K562 (cell line): Measurements from ENCODE around the gene ARHGAP22. TPM values are rescaled to one million over a fixed set of nuclear protein-coding genes. Genes with fewer than 3 reads are reported as not detected.

Experiments used
- ATAC-seq: fragments of 200-7000 bp; cut with Tn5 transposase; 3 replicates; pipeline ENCODE4 v1.9.1; 2020; ENCODE audit warnings: moderate library complexity
- BruUV-seq: library from RNA; stranded (reverse); fragments of 400-500 nt; replicated peaks from 2 replicates; lab custom pipeline; 2021; lab: Mats Ljungman, UMichigan
- CTCF ChIA-PET: fragments of 300-600 bp; formaldehyde crosslinking; extraction: SDS; loops from one replicate; lab custom pipeline; 2021; ENCODE audit warnings: low intra/inter-chr PET ratio; lab: Yijun Ruan, JAX
- POLR2A ChIA-PET: fragments of 300-600, 350-650 bp; sonication (Branson Sonifier 250); formaldehyde crosslinking; extraction: SDS; loops from one replicate; lab custom pipeline; 2021; ENCODE audit warnings: antibody characterized with exemption, inconsistent platforms; lab: Yijun Ruan, JAX
- DNase-seq, 4 experiments: peaks; one replicate each; pipeline versions ENCODE4 v3.0.0 to v3.0.0-alpha.2; 2011 to 2018; ENCODE audit warnings: low spot score in 3 of 4, mixed read lengths in 3 of 4; ENCODE audit errors: extremely low read depth in 1 of 4
- FAIRE-seq: peaks from 2 replicates; lab custom pipeline; 2011; peaks lifted over from hg19 to GRCh38; lab: Jason Lieb, UNC
- H2AFZ ChIP-seq: 2 replicates; pipeline ENCODE4 v1.6.0; 2011; ENCODE audit warnings: low read depth, low read length, control low read depth, inconsistent platforms
- H3K27ac ChIP-seq: fragments of 200-600 bp; 3 replicates; pipeline ENCODE4 v1.8.0; 2011; ENCODE audit warnings: low read depth, mild to moderate bottlenecking, control low read depth, inconsistent platforms, low read length, moderate library complexity, mixed read lengths; ENCODE audit errors: extremely low read depth
- H3K27me3 ChIP-seq, 2 experiments: fragments of 300-600 bp in 1 of 2; 2 replicates in 1 of 2; 3 replicates in 1 of 2; pipeline versions ENCODE4 v1.6.0 to v1.8.0; 2011; ENCODE audit warnings: inconsistent platforms in 2 of 2, low read length in 2 of 2, mild to moderate bottlenecking in 1 of 2, mixed read lengths in 1 of 2, moderate library complexity in 1 of 2; ENCODE audit not compliant: control insufficient read depth in 2 of 2, insufficient read depth in 2 of 2
- H3K36me3 ChIP-seq: fragments of 300-600 bp; 3 replicates; pipeline ENCODE4 v1.8.0; 2011; ENCODE audit warnings: mild to moderate bottlenecking, low read length, inconsistent platforms; ENCODE audit not compliant: control insufficient read depth, insufficient read depth
- H3K4me1 ChIP-seq, 2 experiments: fragments of 200-600 bp in 1 of 2; replicated peaks in 1 of 2; 2 replicates in 1 of 2; 3 replicates in 1 of 2; pipeline versions ENCODE4 v1.5.1 to v1.8.0; 2011; ENCODE audit warnings: inconsistent platforms in 2 of 2, low read length in 2 of 2, mild to moderate bottlenecking in 1 of 2, mixed read lengths in 1 of 2, moderate library complexity in 1 of 2; ENCODE audit not compliant: control insufficient read depth in 2 of 2, insufficient read depth in 2 of 2
- H3K4me2 ChIP-seq: 2 replicates; pipeline ENCODE4 v1.6.1; 2011; ENCODE audit warnings: low read length, control low read depth, inconsistent platforms, mixed read lengths; ENCODE audit not compliant: insufficient read depth
- H3K4me3 ChIP-seq: fragments of 200-600 bp; sonication (generic), shearing (Covaris generic); 2 replicates; pipeline ENCODE4 v1.5.1; 2016; ENCODE audit warnings: control low read depth, inconsistent platforms
- H3K79me2 ChIP-seq: fragments of 200-600 bp; 3 replicates; pipeline ENCODE4 v1.8.0; 2011; ENCODE audit warnings: low read length, inconsistent platforms; ENCODE audit not compliant: control insufficient read depth, insufficient read depth
- H3K9ac ChIP-seq, 2 experiments: 2 replicates each; pipeline versions ENCODE4 v1.6.0 to v1.6.1; 2011; ENCODE audit warnings: low read depth in 2 of 2, low read length in 2 of 2, control low read depth in 1 of 2, inconsistent platforms in 1 of 2, mild to moderate bottlenecking in 1 of 2, mixed read lengths in 1 of 2; ENCODE audit not compliant: insufficient read depth in 1 of 2
- H3K9me1 ChIP-seq: one replicate; pipeline ENCODE4 v1.6.0; 2011; ENCODE audit warnings: inconsistent platforms, mild to moderate bottlenecking, low read length, moderate library complexity; ENCODE audit not compliant: control insufficient read depth, insufficient read depth
- H3K9me3 ChIP-seq: replicated peaks from 2 replicates; pipeline ENCODE4 v1.5.1; 2011; ENCODE audit warnings: low read depth, low read length, inconsistent platforms; ENCODE audit not compliant: control insufficient read depth, insufficient read depth
- H4K20me1 ChIP-seq: replicated peaks from 2 replicates; pipeline ENCODE4 v1.6.1; 2011; ENCODE audit warnings: low read length, inconsistent platforms, mixed read lengths; ENCODE audit not compliant: control insufficient read depth, insufficient read depth
- CBX1 ChIP-seq: sonication (generic); IDR thresholded peaks from 2 replicates; pipeline ENCODE4 v1.6.1; 2016; ENCODE audit warnings: antibody characterized with exemption, low read depth, mild to moderate bottlenecking
- FOSL1 ChIP-seq: fragments of 200-800 bp; sonication (Bioruptor generic); conservative IDR thresholded peaks from 2 replicates; pipeline ENCODE4 v1.6.1; 2016; ENCODE audit warnings: missing genetic modification characterization, missing compliant biosample characterization
- HMGN3 ChIP-seq: IDR thresholded peaks from 2 replicates; pipeline ENCODE4 v1.6.1; 2011; ENCODE audit warnings: borderline replicate concordance, low read depth, mild to moderate bottlenecking, mixed read lengths, low read length; ENCODE audit not compliant: insufficient read length; ENCODE audit errors: extremely low read depth
- MED1 ChIP-seq: sonication (generic); formaldehyde crosslinking; IDR thresholded peaks from 2 replicates; pipeline ENCODE4 v1.8.1; 2023; ENCODE audit warnings: missing genetic modification reagents, borderline replicate concordance
- ZNF311 ChIP-seq: fragments of 250-450 bp; sonication (Bioruptor Pico); IDR thresholded peaks from 2 replicates; pipeline ENCODE4 v1.4.0; 2020; ENCODE audit warnings: mild to moderate bottlenecking, moderate library complexity
- ZNF589 ChIP-seq: fragments of 200-800 bp; sonication (Bioruptor generic); IDR thresholded peaks from 2 replicates; pipeline ENCODE4 v1.6.1; 2016; ENCODE audit warnings: low read depth, missing genetic modification characterization, missing compliant biosample characterization
- WGBS: fragments of 100-300 bp; shearing (Covaris generic); methylation state at CpG from one replicate; pipeline ENCODE4 v1.1.6; 2016; ENCODE audit warnings: low coverage, mixed read lengths; ENCODE audit not compliant: insufficient coverage; ENCODE audit errors: missing lambda C conversion rate; 5-methylcytosine and 5-hydroxymethylcytosine counted together
- in situ Hi-C: fragments of 300-500 bp; cut with MboI; formaldehyde crosslinking; loops from 4 replicates; pipeline ENCODE4 v1.15.0; 2018; ENCODE audit warnings: inconsistent platforms, mixed read lengths
- intact Hi-C: fragments of 100-400 bp; cut with micrococcal nuclease; formaldehyde crosslinking; loops from 2 replicates; pipeline ENCODE4 v1.14.2; 2022
- polyA plus RNA-seq, 8 experiments: library from polyadenylated mRNA; depleted of rRNA in 4 of 8; stranded (reverse) in 5 of 8; unstranded in 3 of 8; fragments of >200 nt; fragmentation: Nextera tagmentation in 2 of 8; fragmentation: Illumina TruSeq in 1 of 8; extraction: Ambion mirVana in 2 of 8; extraction: Trizol in 1 of 8; gene quantifications; 2 replicates each; pipeline versions ENCODE4 v1.2.1 to v1.2.3, GENCODE V29; 2011 to 2014; ENCODE audit warnings: inconsistent platforms in 1 of 8, missing spikeins in 1 of 8
- total RNA-seq, 7 experiments: library from RNA; depleted of rRNA in 6 of 7; stranded (reverse); fragments of >200 nt in 6 of 7; fragmentation: Illumina TruSeq in 2 of 7; extraction: Trizol in 2 of 7; gene quantifications; 2 replicates each; pipeline versions ENCODE4 v1.2.1 to v1.2.3, GENCODE V29; 2011 to 2021; ENCODE audit warnings: low replicate concordance in 1 of 7
- TF ChIP-seq, protein P1 (sequence below): sonication (generic); formaldehyde crosslinking; IDR thresholded peaks from 2 replicates; pipeline ENCODE4 v1.8.1; 2023; ENCODE audit warnings: mild to moderate bottlenecking, missing genetic modification reagents
- TF ChIP-seq, protein P2 (sequence below): fragments of 250-450 bp; sonication (Bioruptor Pico); IDR thresholded peaks from 2 replicates; pipeline ENCODE4 v1.9.0; 2021; ENCODE audit warnings: mild to moderate bottlenecking, inconsistent platforms
- TF ChIP-seq, protein P3 (sequence below), 3 experiments: IDR thresholded peaks in 2 of 3; conservative IDR thresholded peaks in 1 of 3; 2 replicates each; pipeline ENCODE4 v1.5.1; 2011 to 2012; ENCODE audit warnings: low read length in 3 of 3, mild to moderate bottlenecking in 3 of 3, control low read depth in 2 of 3, improper control_type of control experiment in 1 of 3, inconsistent platforms in 1 of 3, low read depth in 1 of 3, mixed read lengths in 1 of 3, moderate library complexity in 1 of 3; ENCODE audit not compliant: insufficient read depth in 2 of 3

The ARHGAP22 gene
- total and polyA plus RNA-seq, 9 of the 15 experiments (the other 6 are each of a cell fraction or from before 2014, with no cell fraction given), result 1.3 to 28.1 (median 12.7) TPM

DNA sequence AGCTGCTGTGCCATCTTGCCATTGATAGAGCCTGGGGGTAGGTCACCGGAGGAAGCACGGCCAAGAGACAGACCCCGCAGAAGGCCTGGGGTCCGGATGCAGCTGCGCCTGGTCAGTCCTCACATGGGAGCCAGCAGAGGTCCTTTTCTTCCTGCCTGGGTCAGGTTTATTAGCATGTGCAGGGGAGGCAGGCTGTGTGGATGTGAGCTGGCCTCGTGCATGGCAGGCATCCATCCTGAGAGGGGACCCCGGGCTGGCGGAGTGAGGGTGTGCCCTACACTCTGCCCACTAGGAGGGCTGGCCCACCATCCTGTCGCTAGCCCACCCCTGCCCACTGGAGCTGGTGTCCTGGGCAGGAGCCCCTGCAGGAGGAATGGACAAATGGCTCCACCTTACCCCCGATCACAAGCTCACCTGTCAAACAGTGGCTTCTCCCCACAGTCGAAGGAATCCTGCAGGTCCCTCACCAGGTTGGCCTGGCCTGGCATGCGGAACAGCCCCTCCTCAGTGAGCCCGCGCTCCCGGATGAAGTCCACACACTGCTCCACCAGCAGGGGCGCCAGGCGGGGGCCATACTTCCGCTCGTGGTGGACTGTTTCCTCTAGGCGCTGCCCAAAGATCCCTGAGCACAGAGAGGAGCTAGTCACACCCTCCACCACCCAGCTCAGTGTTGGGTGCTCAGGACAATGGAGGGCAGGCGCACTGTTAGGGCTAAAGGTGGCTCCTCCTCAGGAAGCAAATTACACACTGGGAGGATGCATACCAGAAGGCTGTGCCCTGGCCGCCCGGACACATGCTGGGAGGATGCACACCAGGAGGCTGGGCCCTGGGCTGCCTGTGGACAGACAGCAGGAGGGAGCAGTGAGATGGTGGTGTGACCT lies 145.4 kb downstream of the ARHGAP22 start:
- H3K27me3 ChIP-seq, result no peaks in the 10 kb centered on the region
- H4K20me1 ChIP-seq, result no peaks in the 10 kb centered on the region
- ATAC-seq (no peak; the same call in 2 of the 3 replicates), DNase-seq (peak in 1 of 4 experiments; percentile 44), FAIRE-seq (no peak)
- TF ChIP-seq CBX1 (peak; percentile 53; the same call in 1 of the 2 replicates), FOSL1 (no peak), ZNF311 (CRISPR knock-in tag) (peak; percentile 48; the same call in 1 of the 2 replicates), ZNF589 (CRISPR knock-in tag) (no peak), MED1 (CRISPR knock-in tag) (peak; percentile 17; the same call in 1 of the 2 replicates), HMGN3 (peak; percentile 33)
- TF ChIP-seq, protein P1, sequence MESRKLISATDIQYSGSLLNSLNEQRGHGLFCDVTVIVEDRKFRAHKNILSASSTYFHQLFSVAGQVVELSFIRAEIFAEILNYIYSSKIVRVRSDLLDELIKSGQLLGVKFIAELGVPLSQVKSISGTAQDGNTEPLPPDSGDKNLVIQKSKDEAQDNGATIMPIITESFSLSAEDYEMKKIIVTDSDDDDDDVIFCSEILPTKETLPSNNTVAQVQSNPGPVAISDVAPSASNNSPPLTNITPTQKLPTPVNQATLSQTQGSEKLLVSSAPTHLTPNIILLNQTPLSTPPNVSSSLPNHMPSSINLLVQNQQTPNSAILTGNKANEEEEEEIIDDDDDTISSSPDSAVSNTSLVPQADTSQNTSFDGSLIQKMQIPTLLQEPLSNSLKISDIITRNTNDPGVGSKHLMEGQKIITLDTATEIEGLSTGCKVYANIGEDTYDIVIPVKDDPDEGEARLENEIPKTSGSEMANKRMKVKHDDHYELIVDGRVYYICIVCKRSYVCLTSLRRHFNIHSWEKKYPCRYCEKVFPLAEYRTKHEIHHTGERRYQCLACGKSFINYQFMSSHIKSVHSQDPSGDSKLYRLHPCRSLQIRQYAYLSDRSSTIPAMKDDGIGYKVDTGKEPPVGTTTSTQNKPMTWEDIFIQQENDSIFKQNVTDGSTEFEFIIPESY (CRISPR knock-in tag), result peak; percentile 89
- TF ChIP-seq, protein P2, sequence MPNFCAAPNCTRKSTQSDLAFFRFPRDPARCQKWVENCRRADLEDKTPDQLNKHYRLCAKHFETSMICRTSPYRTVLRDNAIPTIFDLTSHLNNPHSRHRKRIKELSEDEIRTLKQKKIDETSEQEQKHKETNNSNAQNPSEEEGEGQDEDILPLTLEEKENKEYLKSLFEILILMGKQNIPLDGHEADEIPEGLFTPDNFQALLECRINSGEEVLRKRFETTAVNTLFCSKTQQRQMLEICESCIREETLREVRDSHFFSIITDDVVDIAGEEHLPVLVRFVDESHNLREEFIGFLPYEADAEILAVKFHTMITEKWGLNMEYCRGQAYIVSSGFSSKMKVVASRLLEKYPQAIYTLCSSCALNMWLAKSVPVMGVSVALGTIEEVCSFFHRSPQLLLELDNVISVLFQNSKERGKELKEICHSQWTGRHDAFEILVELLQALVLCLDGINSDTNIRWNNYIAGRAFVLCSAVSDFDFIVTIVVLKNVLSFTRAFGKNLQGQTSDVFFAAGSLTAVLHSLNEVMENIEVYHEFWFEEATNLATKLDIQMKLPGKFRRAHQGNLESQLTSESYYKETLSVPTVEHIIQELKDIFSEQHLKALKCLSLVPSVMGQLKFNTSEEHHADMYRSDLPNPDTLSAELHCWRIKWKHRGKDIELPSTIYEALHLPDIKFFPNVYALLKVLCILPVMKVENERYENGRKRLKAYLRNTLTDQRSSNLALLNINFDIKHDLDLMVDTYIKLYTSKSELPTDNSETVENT (CRISPR knock-in tag), result 0 out of 2 replicates have a peak, but pooled peaks have one; percentile 45
- TF ChIP-seq, protein P3, sequence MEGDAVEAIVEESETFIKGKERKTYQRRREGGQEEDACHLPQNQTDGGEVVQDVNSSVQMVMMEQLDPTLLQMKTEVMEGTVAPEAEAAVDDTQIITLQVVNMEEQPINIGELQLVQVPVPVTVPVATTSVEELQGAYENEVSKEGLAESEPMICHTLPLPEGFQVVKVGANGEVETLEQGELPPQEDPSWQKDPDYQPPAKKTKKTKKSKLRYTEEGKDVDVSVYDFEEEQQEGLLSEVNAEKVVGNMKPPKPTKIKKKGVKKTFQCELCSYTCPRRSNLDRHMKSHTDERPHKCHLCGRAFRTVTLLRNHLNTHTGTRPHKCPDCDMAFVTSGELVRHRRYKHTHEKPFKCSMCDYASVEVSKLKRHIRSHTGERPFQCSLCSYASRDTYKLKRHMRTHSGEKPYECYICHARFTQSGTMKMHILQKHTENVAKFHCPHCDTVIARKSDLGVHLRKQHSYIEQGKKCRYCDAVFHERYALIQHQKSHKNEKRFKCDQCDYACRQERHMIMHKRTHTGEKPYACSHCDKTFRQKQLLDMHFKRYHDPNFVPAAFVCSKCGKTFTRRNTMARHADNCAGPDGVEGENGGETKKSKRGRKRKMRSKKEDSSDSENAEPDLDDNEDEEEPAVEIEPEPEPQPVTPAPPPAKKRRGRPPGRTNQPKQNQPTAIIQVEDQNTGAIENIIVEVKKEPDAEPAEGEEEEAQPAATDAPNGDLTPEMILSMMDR (IDR thresholded peaks at IDR 0.05 in 2 of 3, conservative IDR thresholded peaks at IDR 0.05 in 1 of 3; ENCODE audit: insufficient read depth in 2 of 3, low read depth in 1 of 3, low read length in 3 of 3), result peak; percentile 14 to 21 (median 15); a peak in 1 of 6 replicates
- H3K4me3 ChIP-seq, result no peak overlapping the region
- ChIA-PET POLR2A (interaction anchor here (0.6 to 1.6 kb wide), 7 partner anchors 9 to 27 kb away, joined by 3 to 4 read pairs (median 3); no protein-coding TSS in a partner anchor), CTCF (interaction anchor here (0.6 kb wide), 1 partner anchor 197 kb away, joined by 3 read pairs; no protein-coding TSS in a partner anchor)
- no peak overlapping the region for H3K4me2 ChIP-seq
- peak overlapping the region in 1 of 2 experiments; percentile 47; a peak in 2 of 4 replicates for H3K9ac ChIP-seq
- peaks cover 42% of the 10 kb centered on the region for H3K79me2 ChIP-seq
- peaks cover 81 to 83% of the 10 kb centered on the region in 2 experiments for H3K4me1 ChIP-seq
- in situ Hi-C loops, result no loop called here
- no peaks in the 10 kb centered on the region for H3K9me1 ChIP-seq
- no peaks in the 10 kb centered on the region for H3K9me3 ChIP-seq
- intact Hi-C loops, result no loop called here
- H2AFZ ChIP-seq, result no peak overlapping the region
- no TSS peak for BruUV-seq
- WGBS, result 91% methylated on average over 21 of the region's 23 CpGs
- H3K36me3 ChIP-seq, result peaks cover 26% of the 10 kb centered on the region
- H3K27ac ChIP-seq, result no peak overlapping the region
